NCI-H748 treated with DMSO at 0.1 percent for 48 hours (cell line): Measurements from ENCODE around the gene NMB.
"Not testable (repeated sequence)": the region's sequence is repeated elsewhere in the genome, so short reads cannot be mapped to it uniquely, and the experiment has no call there.

Experiments
- DNase-seq: peaks from one replicate; lab custom pipeline; 2025; lab: John Stamatoyannopoulos, UW

Gene NMB

GRCh38 chr15:84654689-84655453 is 3.1 kb downstream of the NMB start:
- peak; percentile 68 for DNase-seq

- DNase-seq = peak; percentile 71
Observed at GRCh38 chr15:84653910-84654688, 3.9 kb downstream of the NMB start, which contains the start of gene WDR73. Gene WDR73, minus strand, starts transcription at chr15:84654283. Its CDS starts 9 bp downstream, at chr15:84654274.

- no peak for DNase-seq
Observed at GRCh38 chr15:84653584-84653909, 4.5 kb downstream of the NMB start.

- DNase-seq = no peak
Observed at GRCh38 chr15:84649706-84650105, 8.3 kb downstream of the NMB start.

- no peak for DNase-seq
Observed at GRCh38 chr15:84648539-84648938, 9.5 kb downstream of the NMB start.

GRCh38 chr15:84647726-84648125 is 10.3 kb downstream of the NMB start:
- DNase-seq = no peak

GRCh38 chr15:84645997-84646396 is 12.0 kb downstream of the NMB start:
- DNase-seq = no peak

- DNase-seq = no peak
Observed at GRCh38 chr15:84645496-84645895, 12.5 kb downstream of the NMB start.

GRCh38 chr15:84643838-84644237 is 14.2 kb downstream of the NMB start:
- no peak for DNase-seq

- DNase-seq = not testable (repeated sequence)
Observed at GRCh38 chr15:84642640-84643039, 15.4 kb downstream of the NMB start.

GRCh38 chr15:84641871-84642270 is 16.1 kb downstream of the NMB start:
- not testable (repeated sequence) for DNase-seq

GRCh38 chr15:84638103-84638502 is 19.9 kb downstream of the NMB start:
- no peak for DNase-seq

GRCh38 chr15:84634228-84634837 is 23.7 kb downstream of the NMB start:
- DNase-seq = no peak

GRCh38 chr15:84633311-84634227 is 24.4 kb downstream of the NMB start:
- DNase-seq = peak; percentile 5

GRCh38 chr15:84631706-84632272 is 26.2 kb downstream of the NMB start:
- no peak for DNase-seq

GRCh38 chr15:84629033-84629432 is 29.0 kb downstream of the NMB start:
- DNase-seq = no peak

- DNase-seq = no peak
Observed at GRCh38 chr15:84625123-84625522, 32.9 kb downstream of the NMB start.

- DNase-seq = no peak
Observed at GRCh38 chr15:84624359-84624758, 33.6 kb downstream of the NMB start.

- DNase-seq = no peak
Observed at GRCh38 chr15:84621358-84621979, 36.5 kb downstream of the NMB start.

GRCh38 chr15:84620626-84621025 is 37.4 kb downstream of the NMB start:
- no peak for DNase-seq

GRCh38 chr15:84616235-84616634 is 41.8 kb downstream of the NMB start:
- no peak for DNase-seq
